ENCODE data around the gene IFT74. TPM values are rescaled to one million over a fixed set of nuclear protein-coding genes. Genes with fewer than 3 reads are reported as not detected.

Gene IFT74
- total and polyA plus RNA-seq, 12 donors: 12.1 to 39.2 (median 19.5) TPM

- Histone ChIP-seq H3K27ac (no peak overlapping the region), H3K4me3 (no peak overlapping the region), H3K36me3 (replicated peaks in 1 of 2) (no peaks in the 10 kb centered on the region), H3K4me1 (replicated peaks in 1 of 2) (no peaks in the 10 kb centered on the region), H3K27me3 (no peaks in the 10 kb centered on the region), H3K9me3 (replicated peaks in 1 of 3) (no peaks in the 10 kb centered on the region)
- DNase-seq: no peak
- intact Hi-C loops (cut with DNase I): no loop called here
- TF ChIP-seq CTCF (IDR thresholded peaks at IDR 0.05): no peak
- no peak for TF ChIP-seq POLR2A (IDR thresholded peaks at IDR 0.05)
- 35 to 48% (median 46%) methylated on average over 3 of the region's 3 CpGs for WGBS, 4 donors
Measured at GRCh38 chr9:27094640-27095298, 138.6 kb downstream of the IFT74 start.

DNA sequence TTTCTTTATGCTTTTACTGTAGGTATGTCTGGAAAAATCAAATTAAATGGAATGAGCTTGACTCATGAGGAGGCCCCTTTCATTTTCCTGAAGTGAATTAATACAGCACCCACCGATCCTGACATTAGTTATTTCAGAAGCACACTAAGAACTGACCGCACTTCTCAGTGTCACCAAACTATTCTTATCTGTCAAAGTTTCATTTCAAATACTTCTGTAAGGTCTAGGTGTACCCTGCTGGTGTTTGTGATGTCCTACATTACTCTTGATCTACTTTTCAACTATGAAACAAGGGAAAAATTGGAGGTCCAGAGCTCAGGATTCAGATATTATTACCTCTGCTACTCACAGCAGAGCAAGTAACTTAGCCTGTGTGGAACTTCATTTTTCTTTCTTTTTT is 151.0 kb downstream of the IFT74 start:
- Histone ChIP-seq H3K27ac (no peak overlapping the region), H3K4me1 (replicated peaks in 1 of 2) (peaks cover 0 to 5% of the 10 kb centered on the region in 2 donors), H3K4me3 (no peak overlapping the region), H3K27me3 (no peaks in the 10 kb centered on the region), H3K9me3 (replicated peaks in 1 of 3) (no peaks in the 10 kb centered on the region), H3K36me3 (replicated peaks in 1 of 2) (no peaks in the 10 kb centered on the region)
- whole genome bisulfite sequencing, 4 donors: 89 to 95% (median 91%) methylated on average over 2 of the region's 2 CpGs
- TF ChIP-seq POLR2A (IDR thresholded peaks at IDR 0.05): no peak
- no peak for TF ChIP-seq CTCF (IDR thresholded peaks at IDR 0.05)
- intact Hi-C loops (cut with DNase I): no loop called here
- no peak for DNase-seq

- DNase-seq: no peak
- TF ChIP-seq POLR2A (IDR thresholded peaks at IDR 0.05) (peak in 1 of 2 donors; percentile 28), CTCF (IDR thresholded peaks at IDR 0.05) (no peak)
- intact Hi-C loops (cut with DNase I): no loop called here
- H3K4me1 ChIP-seq (replicated peaks in 1 of 2): peaks cover 0 to 5% of the 10 kb centered on the region in 2 donors
- H3K27me3 ChIP-seq: no peaks in the 10 kb centered on the region
- 17 to 25% (median 21%) methylated on average over 9 of the region's 9 CpGs for WGBS, 4 donors
- peak within 1 kb of the TSS in 2 of 5 donors; percentile 5 to 15 for H3K27ac ChIP-seq
- H3K9me3 ChIP-seq (replicated peaks in 1 of 3): no peaks in the 10 kb centered on the region
- peak within 1 kb of the TSS in 1 of 4 donors; percentile 36 for H3K4me3 ChIP-seq
- no peaks in the 10 kb centered on the region for H3K36me3 ChIP-seq (replicated peaks in 1 of 2)
Measured at GRCh38 chr9:27108981-27109541, 152.8 kb downstream of the IFT74 start, which contains the start of gene TEK. TSS of gene TEK (plus strand) at chr9:27109225. CDS start at chr9:27109591, 366 bp downstream.

GRCh38 chr9:27109621-27110020 is 153.4 kb downstream of the IFT74 start:
- intact Hi-C loops (cut with DNase I): no loop called here
- peak overlapping the region in 1 of 5 donors; percentile 15 for H3K27ac ChIP-seq

More at GRCh38 chr9:27109621-27110020, 153.4 kb downstream of the IFT74 start:
- TF ChIP-seq POLR2A (IDR thresholded peaks at IDR 0.05): no peak
- TF ChIP-seq CTCF (IDR thresholded peaks at IDR 0.05): no peak
- peaks cover 0 to 5% of the 10 kb centered on the region in 2 donors for H3K4me1 ChIP-seq (replicated peaks in 1 of 2)
- H3K9me3 ChIP-seq (replicated peaks in 1 of 3): no peaks in the 10 kb centered on the region
- H3K27me3 ChIP-seq: no peaks in the 10 kb centered on the region
- no peak for DNase-seq
- no peaks in the 10 kb centered on the region for H3K36me3 ChIP-seq (replicated peaks in 1 of 2)
- peak overlapping the region in 1 of 4 donors; percentile 36 for H3K4me3 ChIP-seq
- WGBS, 4 donors: 51 to 69% (median 52%) methylated on average over 2 of the region's 2 CpGs

Measured in adrenal gland (tissue), 12 donors.